ENCODE data around the gene TBC1D3B.

DNA sequence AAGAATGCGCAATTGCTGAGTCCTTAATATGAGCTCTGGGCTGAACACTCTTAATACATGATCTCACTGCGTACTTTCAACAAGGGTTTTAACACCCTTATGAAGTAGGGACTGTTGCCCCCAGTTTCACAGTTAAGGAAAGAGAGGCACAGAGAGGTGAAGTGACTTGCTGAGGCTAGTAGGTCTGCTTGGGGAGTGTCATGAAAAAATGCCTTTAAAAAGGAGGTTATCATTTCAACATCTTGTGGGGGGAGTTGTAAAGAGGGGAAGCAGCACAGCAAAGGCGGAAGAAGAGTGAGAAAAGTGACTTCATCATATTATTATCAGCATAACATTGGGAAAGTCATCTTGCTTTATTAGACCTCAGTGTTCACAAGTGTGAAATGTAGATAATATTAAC is 36.5 kb upstream of the TBC1D3B start:
- TF ChIP-seq, protein P1, sequence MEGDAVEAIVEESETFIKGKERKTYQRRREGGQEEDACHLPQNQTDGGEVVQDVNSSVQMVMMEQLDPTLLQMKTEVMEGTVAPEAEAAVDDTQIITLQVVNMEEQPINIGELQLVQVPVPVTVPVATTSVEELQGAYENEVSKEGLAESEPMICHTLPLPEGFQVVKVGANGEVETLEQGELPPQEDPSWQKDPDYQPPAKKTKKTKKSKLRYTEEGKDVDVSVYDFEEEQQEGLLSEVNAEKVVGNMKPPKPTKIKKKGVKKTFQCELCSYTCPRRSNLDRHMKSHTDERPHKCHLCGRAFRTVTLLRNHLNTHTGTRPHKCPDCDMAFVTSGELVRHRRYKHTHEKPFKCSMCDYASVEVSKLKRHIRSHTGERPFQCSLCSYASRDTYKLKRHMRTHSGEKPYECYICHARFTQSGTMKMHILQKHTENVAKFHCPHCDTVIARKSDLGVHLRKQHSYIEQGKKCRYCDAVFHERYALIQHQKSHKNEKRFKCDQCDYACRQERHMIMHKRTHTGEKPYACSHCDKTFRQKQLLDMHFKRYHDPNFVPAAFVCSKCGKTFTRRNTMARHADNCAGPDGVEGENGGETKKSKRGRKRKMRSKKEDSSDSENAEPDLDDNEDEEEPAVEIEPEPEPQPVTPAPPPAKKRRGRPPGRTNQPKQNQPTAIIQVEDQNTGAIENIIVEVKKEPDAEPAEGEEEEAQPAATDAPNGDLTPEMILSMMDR (conservative IDR thresholded peaks at IDR 0.05), result no peak
- no peak for TF ChIP-seq ZFX (IDR thresholded peaks at IDR 0.05)

Measured in C4-2B (cell line).